Activated CD8-positive, alpha-beta memory T cell treated with anti-CD3 and anti-CD28 coated beads for 24 hours (primary cell): ENCODE data around the gene ZBTB7C.

Source experiments
- DNase-seq: peaks from one replicate; pipeline ENCODE4 v3.0.0-alpha.2; 2020

The ZBTB7C gene

DNA sequence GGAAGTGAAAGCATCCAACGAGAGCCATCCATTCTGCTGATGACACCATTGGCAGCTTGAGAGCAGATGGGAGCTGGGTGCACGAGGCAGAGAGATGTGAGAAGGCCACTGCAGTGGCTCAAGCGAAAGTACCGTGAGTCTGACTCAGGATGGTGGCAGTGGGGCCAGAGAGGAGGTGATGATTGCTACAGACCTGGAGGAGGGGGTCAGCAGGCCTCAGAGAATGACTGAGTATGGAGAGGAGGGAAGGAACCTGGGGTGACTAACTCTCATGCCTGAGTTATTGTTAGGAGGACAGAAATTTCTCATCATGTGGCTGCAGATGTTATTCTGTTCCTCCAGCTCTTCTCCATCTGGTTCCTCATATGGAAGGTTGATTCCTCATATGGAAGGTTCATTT lies 8.8 kb upstream of the ZBTB7C start:
- DNase-seq = no peak

DNA sequence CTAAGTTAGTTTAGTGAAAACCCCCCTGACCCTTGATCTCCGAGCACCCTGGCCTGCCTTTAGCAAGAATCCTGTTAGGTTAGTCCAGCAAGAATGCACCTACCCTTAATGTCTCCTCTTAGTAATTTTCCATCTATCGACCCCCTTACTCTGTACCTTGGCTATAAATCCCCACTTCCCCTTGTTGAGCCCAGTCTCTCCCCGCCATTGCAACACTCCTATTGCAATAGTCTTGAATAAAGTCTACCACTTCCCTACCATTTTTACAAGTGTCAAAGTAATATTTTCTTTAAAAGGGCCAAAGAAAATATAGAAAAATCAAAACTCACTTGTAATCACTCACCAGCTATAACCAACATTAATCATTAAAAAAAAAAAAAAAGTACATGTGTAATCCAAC lies 4.2 kb upstream of the ZBTB7C start:
- DNase-seq = no peak

DNA sequence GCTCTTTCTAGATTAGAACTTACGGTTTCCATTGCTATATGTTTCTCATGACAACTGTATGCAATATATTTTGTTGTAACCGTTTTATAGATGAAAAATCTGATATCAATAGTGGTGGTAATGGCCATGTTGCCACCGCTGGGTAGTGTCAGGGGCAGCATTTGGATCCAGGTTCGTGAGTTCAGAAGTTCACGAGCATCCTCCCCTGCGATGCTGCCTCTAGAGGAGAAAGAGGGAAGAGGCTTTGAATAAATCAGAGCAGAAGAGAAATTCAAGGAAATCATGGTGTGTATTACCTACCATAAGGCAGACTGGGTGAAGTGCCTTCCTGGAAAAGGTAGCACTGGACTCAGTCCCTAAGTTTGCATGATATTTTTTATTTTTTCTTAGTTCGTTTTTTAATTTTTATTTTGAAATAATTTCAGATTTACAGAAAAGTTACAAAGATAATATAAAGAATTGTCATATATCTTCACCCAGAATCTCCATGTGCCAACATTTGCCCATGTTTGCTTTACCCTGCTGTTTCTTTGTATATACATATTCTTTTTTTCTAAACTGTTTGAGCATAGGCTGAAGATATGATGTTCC lies 3.3 kb upstream of the ZBTB7C start:
- no peak for DNase-seq

GRCh38 chr18:48410095-48410920 lies 1.1 kb upstream of the ZBTB7C start:
- DNase-seq = peak; percentile 86

GRCh38 chr18:48409591-48410094 lies 460 bp upstream of the ZBTB7C start:
- peak; percentile 61 for DNase-seq

- DNase-seq = no peak
Measured at GRCh38 chr18:48408111-48408726, 964 bp downstream of the ZBTB7C start.

DNA sequence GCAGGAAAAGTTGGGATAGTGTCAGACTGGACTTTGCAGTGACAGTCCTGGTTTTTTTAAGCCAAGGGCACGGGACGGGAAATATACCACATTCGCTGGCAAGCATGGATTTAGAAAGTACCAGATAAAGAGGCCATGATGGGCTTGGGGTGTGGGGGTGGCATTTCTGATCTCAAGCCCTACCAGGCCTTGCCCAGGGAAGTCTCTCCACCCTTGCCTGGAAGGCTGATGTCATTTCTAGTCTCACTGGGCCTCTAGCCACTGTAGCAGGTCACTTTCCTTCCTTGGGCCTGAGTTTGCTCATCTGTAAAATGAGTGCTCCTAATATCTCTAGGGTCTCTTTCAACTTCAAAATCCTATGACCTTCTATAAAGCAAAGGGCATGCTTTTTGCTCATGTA lies 1.8 kb downstream of the ZBTB7C start:
- DNase-seq = no peak

DNA sequence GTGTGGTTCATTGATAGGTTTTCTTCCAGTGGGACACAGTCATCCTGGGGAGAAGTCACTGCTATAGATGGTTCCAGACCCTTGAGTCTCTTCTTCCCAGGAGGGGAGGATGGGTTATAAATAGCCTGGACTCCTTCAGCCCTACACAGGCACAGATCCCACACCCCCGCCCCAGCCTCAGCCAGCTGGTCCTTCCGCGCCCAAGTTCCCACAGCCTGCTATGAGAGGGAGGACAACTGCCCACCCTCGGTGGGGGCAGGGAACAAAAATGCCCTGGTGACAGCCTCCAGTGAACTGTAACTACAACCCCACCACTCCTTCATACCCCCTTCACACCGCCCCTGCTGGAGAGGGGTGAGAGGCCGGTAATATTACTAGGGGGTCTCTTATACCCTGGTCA lies 3.2 kb downstream of the ZBTB7C start:
- DNase-seq = no peak

GRCh38 chr18:48404716-48405507 lies 4.3 kb downstream of the ZBTB7C start:
- no peak for DNase-seq

DNA sequence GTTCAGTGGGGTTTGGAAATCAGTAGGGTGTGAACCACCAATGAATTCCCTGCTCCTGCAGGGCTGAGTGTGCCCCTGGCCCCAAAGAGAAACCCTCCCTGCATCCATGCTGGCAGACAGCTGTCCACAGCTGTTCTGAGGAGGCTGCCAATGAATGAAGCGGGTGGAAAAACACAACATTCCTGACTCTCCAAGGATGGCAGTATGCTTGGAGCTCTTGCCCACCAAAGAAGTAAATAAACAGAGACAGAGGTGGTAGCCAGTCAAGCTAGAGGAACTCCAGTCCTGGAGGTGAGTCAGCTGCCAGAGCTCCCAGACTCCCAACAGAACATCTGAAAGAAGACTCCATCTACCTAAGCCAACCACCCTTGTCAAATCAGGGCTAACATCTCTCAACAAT lies 6.2 kb downstream of the ZBTB7C start:
- DNase-seq = no peak

- no peak for DNase-seq
Measured at GRCh38 chr18:48399303-48400075, 9.7 kb downstream of the ZBTB7C start.

DNA sequence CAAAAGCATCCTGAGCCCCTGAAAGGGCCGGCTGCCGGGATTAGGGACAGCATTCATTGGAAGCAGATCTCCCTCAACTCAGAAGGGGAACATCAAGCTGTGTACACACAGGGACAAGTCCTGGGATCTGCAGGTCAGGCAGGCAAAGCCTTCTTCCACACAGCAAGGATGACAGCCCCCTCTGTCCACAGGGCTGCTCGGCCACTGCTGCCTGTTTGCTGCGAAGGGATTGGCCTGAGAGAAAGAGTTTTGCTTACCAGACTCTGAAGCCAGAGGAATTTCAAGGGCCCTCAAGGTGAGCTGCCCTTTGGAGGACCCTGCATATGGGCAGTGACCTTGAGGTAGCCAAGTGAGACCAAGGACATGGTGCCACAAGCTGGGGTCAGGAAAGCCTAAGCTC lies 11.1 kb downstream of the ZBTB7C start:
- no peak for DNase-seq

GRCh38 chr18:48397021-48397420 lies 12.2 kb downstream of the ZBTB7C start:
- DNase-seq = no peak

GRCh38 chr18:48396561-48396960 lies 12.6 kb downstream of the ZBTB7C start:
- DNase-seq = no peak

GRCh38 chr18:48395646-48396045 lies 13.5 kb downstream of the ZBTB7C start:
- DNase-seq = no peak

- DNase-seq = no peak
Measured at GRCh38 chr18:48394176-48394575, 15.0 kb downstream of the ZBTB7C start.

DNA sequence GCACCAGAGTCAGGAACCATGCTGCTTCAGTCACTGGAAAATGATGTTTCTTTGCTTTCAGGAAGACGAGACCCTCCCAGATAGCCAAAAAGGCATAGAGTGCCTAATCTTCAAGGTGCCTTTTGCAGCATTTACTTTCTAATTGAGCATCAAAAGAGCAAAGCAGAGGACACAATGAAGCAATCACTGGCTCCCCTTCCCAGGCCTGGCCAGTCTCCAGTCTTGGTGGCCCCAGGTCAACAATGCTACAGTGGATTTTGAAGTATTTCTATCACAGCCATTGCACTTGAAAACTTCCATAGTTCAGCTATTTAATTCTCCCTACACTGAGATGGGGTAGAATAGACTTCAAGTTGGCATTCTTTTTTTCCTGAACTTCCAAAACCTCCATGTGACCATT lies 15.4 kb downstream of the ZBTB7C start:
- DNase-seq = no peak

- no peak for DNase-seq
Measured at GRCh38 chr18:48393170-48393569, 16.0 kb downstream of the ZBTB7C start.

DNA sequence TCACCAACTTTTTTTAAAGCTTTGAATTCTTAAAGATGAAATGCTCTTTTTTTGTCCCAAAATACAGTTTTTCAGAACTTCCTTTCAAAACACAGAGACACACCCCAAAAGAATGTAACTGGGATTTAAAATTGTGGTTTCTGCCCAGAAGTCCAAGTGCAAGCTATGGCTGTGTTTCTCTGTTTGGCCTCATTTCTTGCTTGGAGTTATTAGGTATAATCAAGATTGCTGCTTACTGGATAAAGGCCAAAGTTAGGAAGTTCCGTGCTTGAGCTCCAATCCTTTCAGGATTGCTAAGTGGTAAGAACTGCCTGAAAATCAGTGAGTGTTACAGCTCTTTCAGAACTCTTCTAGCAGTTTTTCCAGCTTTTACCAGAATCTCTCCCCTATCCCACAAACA lies 16.9 kb downstream of the ZBTB7C start:
- no peak for DNase-seq

DNA sequence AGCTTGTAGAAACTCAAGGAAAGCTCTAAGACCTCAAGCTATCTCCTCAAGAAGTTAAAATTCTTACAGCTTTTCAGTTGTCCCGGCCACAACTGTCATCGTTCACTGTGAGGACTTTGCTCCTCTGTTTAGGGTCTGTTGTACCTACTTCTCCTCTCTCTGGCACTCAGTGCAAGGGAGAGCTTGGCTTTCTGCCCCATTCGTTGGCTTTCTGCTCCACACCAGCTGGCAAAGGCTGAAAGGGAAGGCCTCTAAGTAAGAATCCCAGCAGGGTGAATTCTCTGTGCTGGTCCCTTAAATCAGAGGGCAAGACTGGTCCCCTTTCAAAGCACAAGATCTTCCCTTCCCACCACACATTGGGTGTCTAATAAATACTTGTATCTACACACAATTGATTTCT lies 17.3 kb downstream of the ZBTB7C start:
- DNase-seq = no peak

GRCh38 chr18:48390641-48391040 lies 18.5 kb downstream of the ZBTB7C start:
- no peak for DNase-seq

- no peak for DNase-seq
Measured at GRCh38 chr18:48388478-48388877, 20.7 kb downstream of the ZBTB7C start.
